ENCODE data around the gene STXBP1.

The STXBP1 gene

DNA sequence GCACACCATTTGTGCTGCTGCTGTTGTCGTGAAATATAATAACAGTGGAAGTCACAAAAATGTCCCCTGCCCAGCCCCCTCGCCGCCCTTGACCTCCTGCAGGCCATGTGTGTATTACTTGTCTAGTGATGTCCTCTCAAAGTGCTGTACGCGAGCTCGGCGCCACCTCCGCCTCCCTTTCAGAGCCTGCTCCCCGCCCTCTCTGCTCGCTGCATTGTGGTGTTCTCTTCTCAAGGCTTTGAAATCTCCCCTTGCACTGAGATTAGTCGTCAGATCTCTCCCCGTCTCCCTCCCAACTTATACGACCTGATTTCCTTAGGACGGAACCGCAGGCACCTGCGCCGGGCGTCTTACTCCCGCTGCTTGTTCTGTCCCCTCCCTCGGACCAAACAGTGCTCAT, 80.0 kb downstream of the STXBP1 start:
- H3K4me1 Mint-ChIP-seq, result peaks cover 10% of the 10 kb centered on the region
- H3K9me3 Mint-ChIP-seq, result peaks cover 7% of the 10 kb centered on the region
- H3K36me3 Mint-ChIP-seq (ENCODE audit: low read depth), result peaks cover 47% of the 10 kb centered on the region
- peaks cover 3% of the 10 kb centered on the region for H3K27me3 Mint-ChIP-seq (ENCODE audit: low read depth, poor library complexity)
- TF ChIP-seq, protein P1, sequence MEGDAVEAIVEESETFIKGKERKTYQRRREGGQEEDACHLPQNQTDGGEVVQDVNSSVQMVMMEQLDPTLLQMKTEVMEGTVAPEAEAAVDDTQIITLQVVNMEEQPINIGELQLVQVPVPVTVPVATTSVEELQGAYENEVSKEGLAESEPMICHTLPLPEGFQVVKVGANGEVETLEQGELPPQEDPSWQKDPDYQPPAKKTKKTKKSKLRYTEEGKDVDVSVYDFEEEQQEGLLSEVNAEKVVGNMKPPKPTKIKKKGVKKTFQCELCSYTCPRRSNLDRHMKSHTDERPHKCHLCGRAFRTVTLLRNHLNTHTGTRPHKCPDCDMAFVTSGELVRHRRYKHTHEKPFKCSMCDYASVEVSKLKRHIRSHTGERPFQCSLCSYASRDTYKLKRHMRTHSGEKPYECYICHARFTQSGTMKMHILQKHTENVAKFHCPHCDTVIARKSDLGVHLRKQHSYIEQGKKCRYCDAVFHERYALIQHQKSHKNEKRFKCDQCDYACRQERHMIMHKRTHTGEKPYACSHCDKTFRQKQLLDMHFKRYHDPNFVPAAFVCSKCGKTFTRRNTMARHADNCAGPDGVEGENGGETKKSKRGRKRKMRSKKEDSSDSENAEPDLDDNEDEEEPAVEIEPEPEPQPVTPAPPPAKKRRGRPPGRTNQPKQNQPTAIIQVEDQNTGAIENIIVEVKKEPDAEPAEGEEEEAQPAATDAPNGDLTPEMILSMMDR (IDR thresholded peaks at IDR 0.05), result no peak
- DNase-seq, result no peak
- H3K27ac Mint-ChIP-seq, result no peak overlapping the region
- peak overlapping the region; percentile 13 for H3K4me3 Mint-ChIP-seq

DNA sequence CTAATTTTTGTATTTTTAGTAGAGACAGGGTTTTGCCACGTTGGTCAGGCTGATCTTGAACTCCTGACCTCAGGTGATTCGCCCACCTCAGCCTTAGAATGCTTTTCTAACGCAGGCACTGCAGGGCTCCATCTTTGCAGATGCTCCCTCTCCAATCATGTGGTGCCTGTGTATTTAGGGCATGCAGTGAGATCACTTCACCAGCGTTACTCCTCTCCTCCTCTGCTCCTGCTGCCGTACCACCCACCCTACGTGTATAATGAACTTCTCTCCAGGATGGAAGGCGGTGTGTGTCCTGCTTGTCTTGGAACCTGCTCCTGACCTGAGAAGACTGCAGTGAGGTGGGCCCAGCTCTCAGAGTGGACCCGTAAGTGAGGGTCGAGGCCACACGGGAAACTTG, 81.1 kb downstream of the STXBP1 start:
- peaks cover 3% of the 10 kb centered on the region for H3K27me3 Mint-ChIP-seq (ENCODE audit: low read depth, poor library complexity)
- peaks cover 41% of the 10 kb centered on the region for H3K36me3 Mint-ChIP-seq (ENCODE audit: low read depth)
- peaks cover 7% of the 10 kb centered on the region for H3K9me3 Mint-ChIP-seq
- H3K27ac Mint-ChIP-seq, result no peak overlapping the region
- DNase-seq, result no peak
- TF ChIP-seq, protein P1 (IDR thresholded peaks at IDR 0.05), result no peak
- H3K4me1 Mint-ChIP-seq, result peaks cover 16% of the 10 kb centered on the region
- H3K4me3 Mint-ChIP-seq, result no peak overlapping the region

DNA sequence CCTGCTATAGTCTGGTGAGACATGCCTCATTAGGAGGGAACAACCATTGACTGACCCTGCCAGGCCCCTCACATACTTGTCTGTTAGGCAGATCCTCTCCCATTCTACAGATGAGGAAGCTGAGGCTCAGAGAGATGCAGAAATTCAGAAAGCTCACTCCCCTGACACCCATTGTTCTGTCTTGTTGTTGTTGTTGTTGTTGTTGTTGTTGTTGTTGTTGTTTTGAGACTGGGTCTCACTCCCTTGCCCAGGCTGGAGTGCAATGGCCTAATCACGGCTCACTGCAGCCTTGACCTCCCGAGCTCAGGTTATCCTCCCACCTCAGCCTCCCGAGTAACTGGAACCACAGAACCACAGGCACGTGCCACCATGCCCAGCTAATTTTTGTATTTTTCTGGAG, 81.6 kb downstream of the STXBP1 start:
- peaks cover 39% of the 10 kb centered on the region for H3K36me3 Mint-ChIP-seq (ENCODE audit: low read depth)
- H3K4me3 Mint-ChIP-seq, result no peak overlapping the region

DNA sequence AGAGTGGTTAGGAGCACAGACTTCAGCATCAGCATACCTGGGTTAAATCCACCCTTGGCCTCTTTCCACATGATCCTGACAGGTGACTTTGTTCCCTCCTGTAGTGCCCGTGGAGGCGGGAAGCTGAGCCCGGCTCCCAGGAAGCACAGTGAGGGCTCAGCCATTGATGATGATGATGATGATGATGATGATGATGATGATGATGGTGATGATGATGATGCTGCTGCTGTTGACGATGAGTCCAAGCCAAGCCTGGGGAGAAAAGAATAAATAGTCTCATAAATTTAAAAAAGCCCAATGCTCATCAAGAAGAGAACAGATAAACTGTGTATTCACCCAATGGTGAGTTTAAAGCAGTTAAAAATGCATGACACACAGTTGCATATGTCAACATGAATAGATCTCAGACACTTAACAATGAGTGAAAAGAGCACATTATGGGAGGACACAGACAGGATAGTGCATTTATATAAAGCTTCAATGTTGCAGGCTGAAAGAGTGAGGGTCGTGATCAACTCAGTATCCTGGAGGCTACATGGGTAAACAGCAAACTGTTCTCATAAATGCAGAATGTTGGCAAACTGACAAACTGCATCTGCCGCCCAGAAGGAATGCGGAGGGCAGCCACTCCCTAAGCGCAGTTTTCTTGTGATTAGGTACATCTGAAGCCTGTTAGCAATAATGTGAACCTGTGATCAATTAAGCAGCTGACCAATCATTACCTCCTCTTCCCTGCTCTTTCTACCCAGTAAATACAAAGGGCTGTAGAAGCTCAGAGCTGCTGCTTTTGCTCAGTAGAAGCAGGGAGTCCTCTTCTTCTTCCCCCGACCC, 83.0 kb downstream of the STXBP1 start:
- peaks cover 25% of the 10 kb centered on the region for H3K36me3 Mint-ChIP-seq (ENCODE audit: low read depth)
- H3K27ac Mint-ChIP-seq, result no peak overlapping the region
- H3K27me3 Mint-ChIP-seq (ENCODE audit: low read depth, poor library complexity), result peaks cover 3% of the 10 kb centered on the region
- no peak for DNase-seq
- peaks cover 26% of the 10 kb centered on the region for H3K4me1 Mint-ChIP-seq
- H3K9me3 Mint-ChIP-seq, result peaks cover 2% of the 10 kb centered on the region
- no peak overlapping the region for H3K4me3 Mint-ChIP-seq
- TF ChIP-seq, protein P1 (IDR thresholded peaks at IDR 0.05), result no peak

More for the DNA sequence above, 81.6 kb downstream of the STXBP1 start:
- no peak for DNase-seq
- peaks cover 16% of the 10 kb centered on the region for H3K4me1 Mint-ChIP-seq
- peaks cover 7% of the 10 kb centered on the region for H3K9me3 Mint-ChIP-seq
- TF ChIP-seq, protein P1 (IDR thresholded peaks at IDR 0.05), result no peak
- peaks cover 3% of the 10 kb centered on the region for H3K27me3 Mint-ChIP-seq (ENCODE audit: low read depth, poor library complexity)
- H3K27ac Mint-ChIP-seq, result no peak overlapping the region

DNA sequence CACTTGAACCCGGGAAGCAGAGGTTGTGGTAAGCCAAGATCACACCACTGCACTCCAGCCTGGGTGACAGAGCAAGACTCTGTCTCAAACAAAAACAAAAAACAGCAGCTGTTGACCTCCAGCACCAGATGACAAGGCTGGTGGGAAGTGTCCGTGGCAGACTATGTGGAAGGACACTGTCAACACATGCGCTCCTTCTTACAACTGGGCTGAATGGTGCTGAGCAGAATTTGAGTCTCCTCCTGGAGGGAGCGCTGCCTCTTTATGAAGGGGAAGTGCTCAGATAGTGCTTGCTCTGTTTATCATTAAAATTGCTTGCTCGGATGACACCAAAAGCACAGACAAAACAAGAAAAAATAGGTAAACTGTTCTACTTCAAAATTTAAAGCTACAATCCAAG, 85.5 kb downstream of the STXBP1 start:
- Mint-ChIP-seq H3K4me3 (no peak overlapping the region), H3K27me3 (ENCODE audit: low read depth, poor library complexity) (peaks cover 8% of the 10 kb centered on the region), H3K36me3 (ENCODE audit: low read depth) (peaks cover 5% of the 10 kb centered on the region), H3K9me3 (no peaks in the 10 kb centered on the region), H3K27ac (no peak overlapping the region), H3K4me1 (peaks cover 31% of the 10 kb centered on the region)
- TF ChIP-seq, protein P1 (IDR thresholded peaks at IDR 0.05), result no peak
- DNase-seq, result no peak

DNA sequence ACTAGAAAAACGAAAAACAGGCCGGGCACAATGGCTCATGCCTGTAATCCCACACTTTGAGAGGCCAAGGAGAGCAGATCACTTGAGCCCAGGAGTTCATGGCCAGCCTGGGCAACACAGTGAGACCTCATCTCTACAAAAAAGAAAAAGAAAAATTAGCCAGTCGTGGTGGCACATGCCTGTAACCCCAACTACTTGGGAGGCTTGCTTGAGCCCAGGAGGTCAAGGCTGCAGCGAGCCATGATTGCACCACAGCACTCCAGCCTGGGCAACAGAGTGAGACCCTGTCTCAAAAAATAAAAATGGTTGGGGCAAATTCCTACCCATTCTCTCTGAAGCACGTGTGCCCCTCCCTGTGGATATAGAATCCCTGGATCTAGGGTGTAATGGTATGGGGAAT, 86.3 kb downstream of the STXBP1 start:
- Mint-ChIP-seq H3K9me3 (no peaks in the 10 kb centered on the region), H3K27me3 (ENCODE audit: low read depth, poor library complexity) (peaks cover 5% of the 10 kb centered on the region), H3K27ac (no peak overlapping the region), H3K4me1 (peaks cover 36% of the 10 kb centered on the region), H3K36me3 (ENCODE audit: low read depth) (peaks cover 5% of the 10 kb centered on the region), H3K4me3 (no peak overlapping the region)
- DNase-seq, result no peak
- TF ChIP-seq, protein P1 (IDR thresholded peaks at IDR 0.05), result no peak
